H1 (cell line): Measurements from ENCODE around the gene ARHGEF3. TPM values are rescaled to one million over a fixed set of nuclear protein-coding genes. Genes with fewer than 3 reads are reported as not detected.

ENCODE experiments used
- polyA plus RNA-seq, 7 experiments: library from polyadenylated mRNA; depleted of rRNA in 3 of 7; stranded (reverse) in 5 of 7; unstranded in 2 of 7; fragments of >200 nt in 5 of 7; fragments of 200-250 nt in 2 of 7; gene quantifications; 1 replicate in 5 of 7; 2 replicates in 1 of 7; 4 replicates in 1 of 7; pipeline versions ENCODE4 v1.2.1 to v1.2.3, GENCODE V29; 2011 to 2013; ENCODE audit warnings: missing spikeins in 2 of 7, mixed read lengths in 2 of 7
- total RNA-seq: library from RNA; stranded (reverse); fragmentation: NEBNext Ultra II Directional; extraction: Animal tissue kit (Norgen Biotek cat#: 25700); gene quantifications from 2 replicates; pipeline ENCODE4 v1.2.1, GENCODE V29; 2021

The ARHGEF3 gene
- total and polyA plus RNA-seq, 2 of the 8 experiments (the other 6 are each of a cell fraction or from before 2014, with no cell fraction given), result 2.8 to 6.0 TPM

Other genes with a start within 250 kb of the ARHGEF3 start
- gene CCDC66, start 244.8 kb downstream of the ARHGEF3 start, total RNA-seq, result 24.3 and 29.3 TPM in 2 replicates
- 4.5 and 9.6 TPM in 2 replicates for gene CCDC66, start 244.8 kb downstream of the ARHGEF3 start, polyA plus RNA-seq (2011; rRNA removed)
- gene TASOR, start 118.7 kb downstream of the ARHGEF3 start, total RNA-seq, result 40.1 and 45.5 TPM in 2 replicates
- 7.8 and 12.2 TPM in 2 replicates for gene TASOR, start 118.7 kb downstream of the ARHGEF3 start, polyA plus RNA-seq (2011; rRNA removed)